Measurements from ENCODE around the gene WWC1. TPM values are rescaled to one million over a fixed set of nuclear protein-coding genes. Genes with fewer than 3 reads are reported as not detected.

Gene WWC1
- total RNA-seq, 1 experiment from 2014 or later, result 52.6 TPM

- POLR2A ChIA-PET, result no interaction called here
- DNase-seq (ENCODE audit: low read depth, low spot score) (no peak), ATAC-seq (no peak)
- Histone ChIP-seq H2AFZ (ENCODE audit: low read depth, low read length, poor library complexity, severe bottlenecking) (no peak overlapping the region), H3K9me2 (ENCODE audit: insufficient read depth) (no peaks in the 10 kb centered on the region), H3K9ac (ENCODE audit: low read length) (no peak overlapping the region), H3K4me2 (ENCODE audit: low read length) (no peak overlapping the region), H3K9me3 (ENCODE audit: control insufficient read depth in 1 of 2, insufficient read depth in 1 of 2, low read depth in 1 of 2, low read length in 2 of 2) (no peaks in the 10 kb centered on the region), H3K36me3 (ENCODE audit: control insufficient read depth in 1 of 2, insufficient read depth in 2 of 2, low read length in 2 of 2) (peaks cover 4 to 47% of the 10 kb centered on the region in 2 experiments; a peak in 2 of 4 replicates), H3K4me1 (ENCODE audit: control insufficient read depth in 1 of 2, insufficient read depth in 2 of 2, low read length in 2 of 2) (peaks cover 26 to 36% of the 10 kb centered on the region in 2 experiments), H3K27ac (ENCODE audit: low read depth, low read length) (no peak overlapping the region), H3K27me3 (ENCODE audit: insufficient read depth, low read length) (no peaks in the 10 kb centered on the region), H3K4me3 (replicated peaks in 1 of 2; ENCODE audit: low read depth in 1 of 2, low read length in 2 of 2) (no peak overlapping the region), H4K20me1 (ENCODE audit: insufficient read depth) (no peaks in the 10 kb centered on the region), H3K79me2 (ENCODE audit: insufficient read depth, low read length) (no peaks in the 10 kb centered on the region)
- RAD21 ChIA-PET (ENCODE audit: low non-redundant PET in 1 of 2, low total read pairs in 2 of 2, uncharacterized antibody in 2 of 2, unreplicated experiment in 2 of 2), result no interaction called here
- no TSS peak for BruUV-seq (replicated peaks)
- no peak for TF ChIP-seq SP1 (IDR thresholded peaks at IDR 0.05; ENCODE audit: low read depth)
- TF ChIP-seq CBX3 (IDR thresholded peaks at IDR 0.05; ENCODE audit: low read depth), result no peak
- TF ChIP-seq ATF3 (IDR thresholded peaks at IDR 0.05), result no peak
- CTCF ChIA-PET, result no interaction called here
- intact Hi-C loops (cut with micrococcal nuclease), result no loop called here
These were observed 124.0 kb downstream of the WWC1 start for GRCh38 chr5:168415401-168415800.

DNA sequence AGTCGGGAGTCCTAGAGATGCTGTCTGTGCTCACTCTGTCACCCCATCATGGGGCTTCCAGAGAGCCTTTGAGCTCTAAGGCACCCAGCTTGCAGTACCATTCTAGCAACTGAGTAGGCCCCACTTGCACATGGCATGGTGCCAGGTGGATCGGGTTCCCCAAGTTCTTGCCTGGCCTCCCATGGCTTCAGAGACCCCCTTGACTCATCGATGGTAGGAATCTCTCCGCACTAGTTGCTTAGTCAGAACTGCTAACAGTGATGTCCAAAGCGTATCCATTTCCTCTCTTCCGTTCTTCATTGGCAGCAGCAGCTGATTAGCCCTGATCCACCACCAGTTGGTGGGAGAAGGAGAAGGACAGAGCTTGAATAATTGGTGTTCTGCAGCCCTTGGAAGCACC, 124.5 kb downstream of the WWC1 start:
- H3K79me2 ChIP-seq (ENCODE audit: insufficient read depth, low read length), result no peaks in the 10 kb centered on the region
- DNase-seq (ENCODE audit: low read depth, low spot score) (no peak), ATAC-seq (no peak)
- H3K9me2 ChIP-seq (ENCODE audit: insufficient read depth), result no peaks in the 10 kb centered on the region
- ChIA-PET POLR2A (no interaction called here), RAD21 (ENCODE audit: low non-redundant PET in 1 of 2, low total read pairs in 2 of 2, uncharacterized antibody in 2 of 2, unreplicated experiment in 2 of 2) (no interaction called here), CTCF (no interaction called here)
- no peak overlapping the region for H3K27ac ChIP-seq (ENCODE audit: low read depth, low read length)
- peaks cover 21 to 30% of the 10 kb centered on the region in 2 experiments for H3K4me1 ChIP-seq (ENCODE audit: control insufficient read depth in 1 of 2, insufficient read depth in 2 of 2, low read length in 2 of 2)
- intact Hi-C loops (cut with micrococcal nuclease), result no loop called here
- H3K4me3 ChIP-seq (replicated peaks in 1 of 2; ENCODE audit: low read depth in 1 of 2, low read length in 2 of 2), result no peak overlapping the region
- no peak overlapping the region for H3K9ac ChIP-seq (ENCODE audit: low read length)
- no peaks in the 10 kb centered on the region for H3K9me3 ChIP-seq (ENCODE audit: control insufficient read depth in 1 of 2, insufficient read depth in 1 of 2, low read depth in 1 of 2, low read length in 2 of 2)
- no peak overlapping the region for H2AFZ ChIP-seq (ENCODE audit: low read depth, low read length, poor library complexity, severe bottlenecking)
- no peaks in the 10 kb centered on the region for H3K27me3 ChIP-seq (ENCODE audit: insufficient read depth, low read length)
- peaks cover 6 to 47% of the 10 kb centered on the region in 2 experiments; a peak in 2 of 4 replicates for H3K36me3 ChIP-seq (ENCODE audit: control insufficient read depth in 1 of 2, insufficient read depth in 2 of 2, low read length in 2 of 2)
- H4K20me1 ChIP-seq (ENCODE audit: insufficient read depth), result no peaks in the 10 kb centered on the region
- no TSS peak for BruUV-seq (replicated peaks)
- TF ChIP-seq CBX3 (IDR thresholded peaks at IDR 0.05; ENCODE audit: low read depth) (no peak), ZNF274 (IDR thresholded peaks at IDR 0.05; ENCODE audit: low read depth, low read length) (no peak), POLR2A (IDR thresholded peaks at IDR 0.05; ENCODE audit: borderline replicate concordance, extremely low read depth, insufficient read depth, insufficient read length) (no peak), SP1 (IDR thresholded peaks at IDR 0.05; ENCODE audit: low read depth) (no peak), ATF3 (IDR thresholded peaks at IDR 0.05) (no peak), ELF1 (IDR thresholded peaks at IDR 0.05; ENCODE audit: borderline replicate concordance, low read depth) (no peak), EGR1 (IDR thresholded peaks at IDR 0.05; ENCODE audit: low read depth) (no peak), EZH2 (IDR thresholded peaks at IDR 0.05) (no peak), POLR2AphosphoS5 (IDR thresholded peaks at IDR 0.05; ENCODE audit: low read depth, low read length) (no peak), ZFX (IDR thresholded peaks at IDR 0.05) (no peak), JUND (IDR thresholded peaks at IDR 0.05) (no peak), CTCF (IDR thresholded peaks at IDR 0.05 in 2 of 3, conservative IDR thresholded peaks at IDR 0.05 in 1 of 3; ENCODE audit: borderline replicate concordance in 1 of 3, insufficient read depth in 1 of 3, low read depth in 2 of 3, low read length in 2 of 3) (no peak), TCF7L2 (IDR thresholded peaks at IDR 0.05; ENCODE audit: borderline replicate concordance, extremely low read depth, insufficient read depth, insufficient read length) (no peak), CEBPB (IDR thresholded peaks at IDR 0.05; ENCODE audit: low read depth) (no peak), FOSL1 (IDR thresholded peaks at IDR 0.05; ENCODE audit: low read depth) (no peak)
- TF ChIP-seq, protein P1, sequence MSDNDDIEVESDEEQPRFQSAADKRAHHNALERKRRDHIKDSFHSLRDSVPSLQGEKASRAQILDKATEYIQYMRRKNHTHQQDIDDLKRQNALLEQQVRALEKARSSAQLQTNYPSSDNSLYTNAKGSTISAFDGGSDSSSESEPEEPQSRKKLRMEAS (IDR thresholded peaks at IDR 0.05), result no peak
- H3K4me2 ChIP-seq (ENCODE audit: low read length), result no peak overlapping the region
